Prostate gland (tissue), 2 donors: ENCODE measurements around the gene CASP9.

ENCODE experiments used
- POLR2A ChIP-seq: fragments of 450-650 bp; IDR thresholded peaks from one replicate; pipeline ENCODE4 v1.6.1; 2016; ENCODE audit warnings: antibody characterized with exemption, mild to moderate bottlenecking
- POLR2AphosphoS5 ChIP-seq: sonication (generic); formaldehyde crosslinking; IDR thresholded peaks from one replicate; pipeline ENCODE4 v1.6.1; 2017; ENCODE audit warnings: antibody characterized with exemption
- TF ChIP-seq, protein P1 (sequence below), 4 experiments: fragments of 200-600 bp in 2 of 4; fragments of 450-650 bp in 2 of 4; sonication (generic) in 2 of 4; IDR thresholded peaks; 1 replicate in 3 of 4; 2 replicates in 1 of 4; pipeline ENCODE4 v1.5.1; 2016 to 2019; ENCODE audit warnings: antibody characterized with exemption in 4 of 4, mild to moderate bottlenecking in 2 of 4, moderate library complexity in 2 of 4

DNA sequence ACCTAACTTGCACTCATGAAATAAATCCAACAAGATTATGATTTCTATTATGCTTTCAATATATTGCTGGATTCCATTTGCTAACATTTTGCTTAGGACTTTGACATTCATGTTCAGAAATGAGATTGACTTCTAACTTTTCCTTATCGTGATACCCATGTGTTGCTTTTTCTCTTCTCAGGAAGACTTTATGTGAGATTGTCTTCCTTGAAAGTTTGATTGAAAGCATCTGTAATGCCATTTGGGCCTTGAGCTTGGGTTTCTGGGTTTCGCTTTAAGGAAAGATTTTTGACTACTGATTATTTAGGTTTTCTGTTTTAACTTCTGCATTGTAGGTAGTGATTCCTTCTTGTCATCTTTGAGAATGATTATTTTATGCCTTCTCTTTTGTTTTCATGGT, 33.0 kb upstream of the CASP9 start:
- TF ChIP-seq POLR2A (no peak), POLR2AphosphoS5 (no peak)
- TF ChIP-seq, protein P1, sequence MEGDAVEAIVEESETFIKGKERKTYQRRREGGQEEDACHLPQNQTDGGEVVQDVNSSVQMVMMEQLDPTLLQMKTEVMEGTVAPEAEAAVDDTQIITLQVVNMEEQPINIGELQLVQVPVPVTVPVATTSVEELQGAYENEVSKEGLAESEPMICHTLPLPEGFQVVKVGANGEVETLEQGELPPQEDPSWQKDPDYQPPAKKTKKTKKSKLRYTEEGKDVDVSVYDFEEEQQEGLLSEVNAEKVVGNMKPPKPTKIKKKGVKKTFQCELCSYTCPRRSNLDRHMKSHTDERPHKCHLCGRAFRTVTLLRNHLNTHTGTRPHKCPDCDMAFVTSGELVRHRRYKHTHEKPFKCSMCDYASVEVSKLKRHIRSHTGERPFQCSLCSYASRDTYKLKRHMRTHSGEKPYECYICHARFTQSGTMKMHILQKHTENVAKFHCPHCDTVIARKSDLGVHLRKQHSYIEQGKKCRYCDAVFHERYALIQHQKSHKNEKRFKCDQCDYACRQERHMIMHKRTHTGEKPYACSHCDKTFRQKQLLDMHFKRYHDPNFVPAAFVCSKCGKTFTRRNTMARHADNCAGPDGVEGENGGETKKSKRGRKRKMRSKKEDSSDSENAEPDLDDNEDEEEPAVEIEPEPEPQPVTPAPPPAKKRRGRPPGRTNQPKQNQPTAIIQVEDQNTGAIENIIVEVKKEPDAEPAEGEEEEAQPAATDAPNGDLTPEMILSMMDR (IDR thresholded peaks at IDR 0.05), result no peak
